Measurements from ENCODE around the gene INPP5D.
A peak's percentile ranks its signal among the peaks of the same experiment; 100 is the strongest.

The INPP5D gene

DNA sequence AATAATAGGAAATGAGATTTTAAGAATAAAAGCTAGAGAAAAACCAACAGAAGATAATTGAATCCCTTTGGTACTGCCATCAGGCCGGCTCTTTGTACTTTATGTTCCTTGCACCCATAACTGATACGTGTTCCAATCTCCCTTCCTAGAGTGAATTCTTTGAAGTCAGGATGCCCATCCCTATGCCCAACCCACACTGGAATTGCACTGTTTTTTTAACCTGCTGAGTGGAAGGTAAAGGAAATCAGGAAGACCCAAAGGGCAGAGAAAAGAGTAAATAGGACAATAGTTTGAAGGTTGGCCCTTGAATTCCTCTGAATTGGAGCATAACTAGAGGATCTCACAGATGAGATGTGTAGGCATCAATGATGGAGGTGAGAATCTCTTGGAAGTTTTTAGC lies 187.0 kb downstream of the INPP5D start:
- no peak for DNase-seq

DNA sequence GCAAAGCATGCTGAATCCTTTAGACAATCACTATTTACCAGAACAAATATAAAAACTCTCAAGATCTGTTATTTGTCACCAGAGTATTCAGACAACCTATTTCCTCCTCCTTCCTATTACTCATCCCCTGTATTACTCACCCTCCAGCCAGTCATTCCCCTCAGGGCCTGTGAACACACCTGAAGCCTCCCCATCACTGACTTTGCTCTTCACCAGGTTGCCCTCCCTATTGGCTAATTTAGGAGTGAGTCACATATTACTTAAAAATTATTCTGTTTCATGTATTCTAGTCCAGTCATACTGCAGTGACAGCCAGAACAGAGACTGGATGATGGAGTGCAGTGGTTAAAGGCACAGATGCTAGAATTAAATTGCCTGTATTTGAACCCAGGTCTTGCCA lies 187.6 kb downstream of the INPP5D start:
- no peak for DNase-seq

- DNase-seq = no peak
Measured at GRCh38 chr2:233248999-233249398, 188.9 kb downstream of the INPP5D start.

DNA sequence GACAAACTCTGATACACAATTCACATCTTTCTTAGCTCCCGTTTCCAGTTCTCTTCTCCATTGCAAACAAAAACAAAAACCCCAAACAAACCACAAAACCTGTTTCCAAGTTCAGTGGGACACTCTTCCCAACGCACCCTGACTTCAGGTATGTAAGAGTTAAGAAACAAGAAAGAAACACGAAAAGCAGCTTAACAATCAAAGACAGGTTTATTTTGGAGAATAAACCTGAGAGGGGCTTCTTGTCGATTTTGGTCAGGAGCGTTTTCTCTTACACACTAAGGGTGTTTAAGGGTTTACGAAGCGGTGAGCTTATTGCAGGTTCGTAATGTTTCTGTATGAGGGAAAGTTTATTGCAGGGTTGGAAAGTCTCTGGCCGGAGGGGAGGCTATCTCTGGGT lies 190.4 kb downstream of the INPP5D start:
- no peak for DNase-seq

DNA sequence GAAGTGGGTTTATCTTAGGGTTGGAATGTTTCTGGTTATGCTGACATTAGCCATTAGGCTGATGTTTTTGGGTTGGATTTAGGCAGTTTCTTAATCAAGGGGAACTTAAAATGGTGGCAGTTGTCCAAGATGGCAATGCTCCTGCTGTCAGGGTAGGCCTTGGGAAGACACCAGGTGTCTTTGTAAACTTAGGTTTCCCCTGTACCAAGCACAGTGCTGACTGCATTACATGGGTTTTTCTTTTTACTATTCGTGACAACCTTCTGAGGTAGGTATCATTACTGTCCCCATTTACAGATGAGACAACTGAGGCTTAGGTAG lies 190.8 kb downstream of the INPP5D start:
- DNase-seq = no peak

DNA sequence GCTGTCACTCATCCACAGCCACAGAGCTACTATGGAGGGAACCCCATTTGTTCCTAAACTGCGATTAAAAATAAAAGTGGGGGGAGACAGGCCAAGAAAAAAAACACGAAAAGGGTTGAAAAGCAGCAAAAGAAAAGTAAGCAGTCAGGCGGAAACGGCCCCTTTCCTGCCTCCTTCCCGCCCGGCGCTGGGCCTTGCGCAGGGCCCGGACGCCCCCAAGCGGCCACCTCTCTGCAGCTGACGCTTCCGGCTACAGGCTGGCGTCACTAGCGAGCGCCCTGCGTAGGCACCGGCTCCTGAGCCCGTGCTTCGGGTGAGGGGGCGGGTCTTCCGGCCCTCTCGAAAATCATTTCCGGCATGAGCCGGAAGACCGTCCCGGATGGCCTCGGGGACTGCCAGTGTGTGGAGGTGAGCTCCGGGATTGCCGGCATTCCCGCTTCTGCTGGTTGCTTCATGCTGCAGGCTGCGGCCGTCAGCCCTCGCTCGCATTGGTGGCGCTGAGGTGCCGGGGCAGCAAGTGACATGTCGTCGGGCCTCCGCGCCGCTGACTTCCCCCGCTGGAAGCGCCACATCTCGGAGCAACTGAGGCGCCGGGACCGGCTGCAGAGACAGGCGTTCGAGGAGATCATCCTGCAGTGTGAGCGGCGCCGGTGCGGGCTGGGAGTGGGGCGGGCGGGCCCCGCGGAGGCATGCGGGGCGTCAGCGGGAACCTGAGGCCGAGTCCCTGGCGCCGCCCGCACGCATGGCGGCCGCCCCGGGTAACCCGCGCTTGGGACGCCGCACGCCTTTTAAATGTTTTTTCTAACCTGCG lies 191.4 kb downstream of the INPP5D start, which contains the start of gene ATG16L1:
Gene ATG16L1, plus strand, starts transcription at position 368 of the 811 bp plus-strand sequence. Its CDS starts 155 bp downstream, at position 523.
- DNase-seq = peak; percentile 76

GRCh38 chr2:233252227-233252626 lies 192.1 kb downstream of the INPP5D start:
- DNase-seq = no peak

- DNase-seq = no peak
Measured at GRCh38 chr2:233255151-233255550, 195.0 kb downstream of the INPP5D start.

DNA sequence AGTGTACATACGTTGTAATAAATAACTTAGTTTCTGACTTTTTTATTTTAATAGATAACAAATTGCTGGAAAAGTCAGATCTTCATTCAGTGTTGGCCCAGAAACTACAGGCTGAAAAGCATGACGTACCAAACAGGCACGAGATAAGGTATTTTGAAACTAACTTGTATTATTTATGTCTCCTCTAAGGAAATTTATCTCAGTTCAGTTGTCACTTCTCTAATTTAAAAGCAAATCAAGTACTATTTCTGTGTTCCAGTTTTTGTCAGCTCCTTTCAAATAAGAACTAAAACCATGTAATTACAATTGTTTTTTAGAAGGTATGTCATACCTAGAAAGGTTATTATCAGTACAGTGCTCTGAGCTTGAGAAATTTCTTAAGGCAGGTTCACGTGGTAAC lies 195.9 kb downstream of the INPP5D start:
- no peak for DNase-seq
